Stomach smooth muscle (tissue), 2 donors: ENCODE data around the gene UQCRH.

Source experiments
- H3K27ac ChIP-seq: one replicate; pipeline ENCODE4 v1.7.0; 2013; ENCODE audit warnings: mild to moderate bottlenecking, low read length, inconsistent platforms
- H3K27me3 ChIP-seq, 2 donors: one replicate each; pipeline ENCODE4 v1.7.0; 2013; ENCODE audit warnings: low read length in 2 of 2; ENCODE audit not compliant: insufficient read depth in 2 of 2, control insufficient read depth in 1 of 2
- H3K36me3 ChIP-seq, 2 donors: one replicate each; pipeline ENCODE4 v1.7.0; 2013; ENCODE audit warnings: low read length in 2 of 2; ENCODE audit not compliant: control insufficient read depth in 2 of 2, insufficient read depth in 2 of 2
- H3K4me1 ChIP-seq: one replicate; pipeline ENCODE4 v1.7.0; 2013; ENCODE audit warnings: low read length; ENCODE audit not compliant: control insufficient read depth, insufficient read depth
- H3K4me3 ChIP-seq, 2 donors: one replicate each; pipeline ENCODE4 v1.7.0; 2013; ENCODE audit warnings: low read length in 2 of 2
- H3K9ac ChIP-seq, 2 donors: one replicate each; pipeline ENCODE4 v1.7.0; 2013; ENCODE audit warnings: low read length in 2 of 2, mild to moderate bottlenecking in 1 of 2
- H3K9me3 ChIP-seq, 2 donors: one replicate each; pipeline ENCODE4 v1.7.0; 2013; ENCODE audit warnings: low read length in 2 of 2; ENCODE audit not compliant: control insufficient read depth in 2 of 2
- donor health status: healthy.
- donor health status: Pancreatic carcinoma.

The UQCRH gene

GRCh38 chr1:46300673-46301405 lies 2.7 kb upstream of the UQCRH start:
- H3K4me3 ChIP-seq, result peak overlapping the region; percentile 91 to 96
- H3K36me3 ChIP-seq, result peaks cover 15 to 19% of the 10 kb centered on the region in 2 donors
- no peaks in the 10 kb centered on the region for H3K9me3 ChIP-seq
- H3K9ac ChIP-seq, result peak overlapping the region; percentile 98
- H3K4me1 ChIP-seq, result peaks cover 30% of the 10 kb centered on the region
- H3K27me3 ChIP-seq, result no peaks in the 10 kb centered on the region
- peak overlapping the region; percentile 98 for H3K27ac ChIP-seq

GRCh38 chr1:46301406-46301807 lies 2.1 kb upstream of the UQCRH start:
- peak overlapping the region; percentile 91 to 96 for H3K4me3 ChIP-seq
- no peaks in the 10 kb centered on the region for H3K27me3 ChIP-seq
- peaks cover 15 to 18% of the 10 kb centered on the region in 2 donors for H3K36me3 ChIP-seq
- H3K9me3 ChIP-seq, result no peaks in the 10 kb centered on the region
- H3K9ac ChIP-seq, result peak overlapping the region; percentile 98
- H3K27ac ChIP-seq, result peak overlapping the region; percentile 98
- H3K4me1 ChIP-seq, result peaks cover 30% of the 10 kb centered on the region

GRCh38 chr1:46301808-46302640 lies 1.5 kb upstream of the UQCRH start:
- Histone ChIP-seq H3K36me3 (peaks cover 12% of the 10 kb centered on the region in 2 donors), H3K4me1 (peaks cover 35% of the 10 kb centered on the region), H3K9me3 (no peaks in the 10 kb centered on the region), H3K4me3 (peak overlapping the region; percentile 91 to 96), H3K27me3 (no peaks in the 10 kb centered on the region), H3K27ac (peak overlapping the region; percentile 98), H3K9ac (peak overlapping the region; percentile 98)

GRCh38 chr1:46302641-46303037 lies 859 bp upstream of the UQCRH start:
- Histone ChIP-seq H3K9me3 (no peaks in the 10 kb centered on the region), H3K27me3 (no peaks in the 10 kb centered on the region), H3K9ac (peak overlapping the region; percentile 98), H3K27ac (peak overlapping the region; percentile 98), H3K36me3 (peaks cover 5 to 6% of the 10 kb centered on the region in 2 donors), H3K4me3 (peak overlapping the region; percentile 91 to 96), H3K4me1 (peaks cover 35% of the 10 kb centered on the region)

GRCh38 chr1:46303872-46304326 lies 401 bp downstream of the UQCRH start:
- H3K4me1 ChIP-seq, result peaks cover 35% of the 10 kb centered on the region

GRCh38 chr1:46306159-46306530 lies 2.6 kb downstream of the UQCRH start:
- no peak overlapping the region for H3K9ac ChIP-seq
- H3K27me3 ChIP-seq, result no peaks in the 10 kb centered on the region
- no peaks in the 10 kb centered on the region for H3K9me3 ChIP-seq
- peaks cover 11 to 15% of the 10 kb centered on the region in 2 donors for H3K36me3 ChIP-seq
- H3K4me3 ChIP-seq, result no peak overlapping the region
- peaks cover 22% of the 10 kb centered on the region for H3K4me1 ChIP-seq
- no peak overlapping the region for H3K27ac ChIP-seq

More at GRCh38 chr1:46303872-46304326, 401 bp downstream of the UQCRH start:
- peak overlapping the region; percentile 98 for H3K9ac ChIP-seq
- H3K36me3 ChIP-seq, result peaks cover 0 to 6% of the 10 kb centered on the region in 2 donors
- H3K4me3 ChIP-seq, result peak overlapping the region; percentile 90 to 96
- no peaks in the 10 kb centered on the region for H3K27me3 ChIP-seq
- peak overlapping the region; percentile 98 for H3K27ac ChIP-seq
- H3K9me3 ChIP-seq, result no peaks in the 10 kb centered on the region

- Histone ChIP-seq H3K36me3 (peaks cover 21 to 27% of the 10 kb centered on the region in 2 donors), H3K27ac (no peak overlapping the region), H3K9me3 (no peaks in the 10 kb centered on the region), H3K9ac (no peak overlapping the region), H3K4me3 (no peak overlapping the region), H3K4me1 (peaks cover 9% of the 10 kb centered on the region), H3K27me3 (no peaks in the 10 kb centered on the region)
Measured at GRCh38 chr1:46309401-46310159, 6.1 kb downstream of the UQCRH start.

GRCh38 chr1:46310321-46310720 lies 6.8 kb downstream of the UQCRH start:
- Histone ChIP-seq H3K9me3 (no peaks in the 10 kb centered on the region), H3K9ac (no peak overlapping the region), H3K4me1 (peaks cover 5% of the 10 kb centered on the region), H3K27me3 (no peaks in the 10 kb centered on the region), H3K27ac (no peak overlapping the region), H3K4me3 (no peak overlapping the region), H3K36me3 (peaks cover 21 to 30% of the 10 kb centered on the region in 2 donors)

GRCh38 chr1:46315669-46316403 lies 12.3 kb downstream of the UQCRH start:
- H3K9ac ChIP-seq, result no peak overlapping the region
- no peak overlapping the region for H3K27ac ChIP-seq
- peaks cover 19% of the 10 kb centered on the region in 2 donors for H3K36me3 ChIP-seq
- H3K27me3 ChIP-seq, result no peaks in the 10 kb centered on the region
- H3K9me3 ChIP-seq, result no peaks in the 10 kb centered on the region
- no peak overlapping the region for H3K4me3 ChIP-seq
- no peaks in the 10 kb centered on the region for H3K4me1 ChIP-seq

- no peaks in the 10 kb centered on the region for H3K4me1 ChIP-seq
- H3K27me3 ChIP-seq, result no peaks in the 10 kb centered on the region
- H3K4me3 ChIP-seq, result no peak overlapping the region
- H3K9ac ChIP-seq, result no peak overlapping the region
- peaks cover 15 to 19% of the 10 kb centered on the region in 2 donors for H3K36me3 ChIP-seq
- H3K27ac ChIP-seq, result no peak overlapping the region
- no peaks in the 10 kb centered on the region for H3K9me3 ChIP-seq
Measured at GRCh38 chr1:46317323-46317722, 13.8 kb downstream of the UQCRH start.
